EL (cell line): ENCODE data around the gene RUBCNL.

Experiments used
- DNase-seq: peaks from one replicate; pipeline ENCODE4 v3.0.0-alpha.2; 2016

Gene RUBCNL

DNA sequence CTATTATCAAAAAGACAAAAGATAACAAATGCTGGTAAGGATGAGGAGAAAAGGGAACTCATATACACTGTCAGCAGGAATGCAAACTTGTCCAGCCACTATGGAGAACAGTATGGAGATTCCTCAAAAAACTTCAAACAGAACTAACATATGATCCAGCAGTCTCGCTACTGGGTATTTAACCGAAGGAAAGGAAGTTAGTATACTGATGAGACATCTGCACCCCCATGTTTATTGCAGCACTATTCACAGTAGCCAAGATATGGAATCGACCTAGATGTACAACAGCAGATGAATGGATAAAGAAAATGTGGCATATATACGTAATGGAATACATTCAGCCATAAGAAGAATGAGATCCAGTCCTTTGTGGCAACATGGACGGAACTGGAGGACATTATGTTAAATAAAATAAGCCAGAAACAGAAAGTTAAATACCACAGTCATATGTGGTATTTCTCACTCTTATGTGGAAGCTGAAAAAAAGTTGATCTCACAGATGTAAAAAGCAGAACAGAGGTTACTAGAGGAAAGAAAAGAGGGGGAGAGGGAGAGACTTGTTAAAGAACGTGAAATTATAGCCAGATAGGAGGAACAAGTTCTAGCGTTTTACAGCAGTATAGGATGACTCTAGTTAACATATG lies 83.2 kb downstream of the RUBCNL start:
- no peak for DNase-seq

- peak; percentile 44 for DNase-seq
Observed at GRCh38 chr13:46297361-46297811, 89.7 kb downstream of the RUBCNL start.

GRCh38 chr13:46296921-46297320 lies 90.1 kb downstream of the RUBCNL start:
- DNase-seq, result peak; percentile 92

DNA sequence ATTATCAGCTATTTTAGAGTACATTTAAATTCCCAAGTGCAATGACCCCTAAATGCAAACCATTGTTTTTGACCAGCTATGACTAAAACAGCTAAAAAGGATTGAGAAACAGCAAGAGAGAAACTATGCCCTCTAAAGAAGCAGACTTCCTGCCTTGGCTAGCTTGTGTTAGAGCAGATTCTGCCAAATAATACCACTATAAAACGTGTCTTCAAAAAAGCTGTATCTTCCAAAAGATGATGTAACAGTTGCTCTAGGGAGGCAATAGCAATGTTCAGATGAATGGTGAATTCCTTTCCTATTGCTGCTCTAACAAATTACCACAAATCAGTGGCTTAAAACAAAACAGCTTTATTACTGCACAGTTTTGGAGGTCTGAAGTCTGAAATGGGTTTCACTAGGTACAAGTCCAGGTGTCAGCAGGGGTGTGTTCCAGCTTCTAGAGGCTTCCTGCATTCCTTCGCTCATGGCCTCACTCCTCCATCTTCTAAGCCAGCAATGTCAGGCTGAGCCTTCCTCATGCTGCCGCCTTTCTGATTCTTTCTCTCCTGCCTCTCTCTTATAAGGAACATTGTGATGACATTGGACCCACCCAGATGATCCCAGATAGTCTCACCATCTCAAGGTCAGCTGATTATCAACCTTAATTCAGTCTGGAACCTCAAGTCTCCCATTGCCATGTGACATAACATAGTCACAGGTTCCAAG lies 90.8 kb downstream of the RUBCNL start:
- DNase-seq, result peak; percentile 90

GRCh38 chr13:46295491-46296114 lies 91.4 kb downstream of the RUBCNL start:
- DNase-seq, result no peak

DNA sequence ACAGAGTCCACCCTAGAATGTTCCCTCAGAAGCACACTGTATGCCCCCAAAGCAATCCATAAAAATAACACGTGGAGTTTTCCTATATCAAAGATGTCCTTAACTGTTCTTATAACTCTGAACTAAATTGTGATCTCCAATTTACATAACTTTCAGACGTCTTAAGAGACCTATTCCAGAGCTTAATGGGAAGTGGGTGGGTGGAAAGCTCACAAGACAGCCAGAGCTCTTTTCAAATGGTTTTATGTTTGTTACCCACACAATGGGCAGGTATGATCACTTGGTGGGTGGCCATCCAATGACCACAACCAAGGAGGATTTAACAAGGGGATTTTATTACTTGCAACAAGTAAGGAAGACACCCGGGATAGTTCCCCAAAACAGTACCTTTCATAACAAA lies 93.6 kb downstream of the RUBCNL start:
- DNase-seq, result no peak
